Muscle of leg (tissue), 11 donors: Measurements from ENCODE around the gene THSD8. TPM values are rescaled to one million over a fixed set of nuclear protein-coding genes. Genes with fewer than 3 reads are reported as not detected.
A peak's percentile ranks its signal among the peaks of the same experiment; 100 is the strongest.
"Not testable (repeated sequence)": the region's sequence is repeated elsewhere in the genome, so short reads cannot be mapped to it uniquely, and the experiment has no call there.

Experiments used
- DNase-seq: peaks from one replicate; pipeline ENCODE4 v3.0.0; 2013
- H3K27ac ChIP-seq: one replicate; pipeline ENCODE4 v1.5.1; 2013; ENCODE audit warnings: mild to moderate bottlenecking, low read length, control low read depth
- H3K27me3 ChIP-seq: one replicate; pipeline ENCODE4 v1.6.1; 2013; ENCODE audit warnings: low read length; ENCODE audit not compliant: control insufficient read depth, insufficient read depth
- H3K36me3 ChIP-seq: one replicate; pipeline ENCODE4 v1.6.1; 2013; ENCODE audit warnings: low read length; ENCODE audit not compliant: control insufficient read depth, insufficient read depth
- H3K4me1 ChIP-seq: one replicate; pipeline ENCODE4 v1.6.1; 2013; ENCODE audit warnings: low read length; ENCODE audit not compliant: control insufficient read depth, insufficient read depth
- H3K4me3 ChIP-seq: one replicate; pipeline ENCODE4 v1.5.1; 2013; ENCODE audit warnings: low read length, control low read depth
- H3K9me3 ChIP-seq: replicated peaks from 2 replicates; pipeline ENCODE4 v1.6.1; 2013; ENCODE audit warnings: low read depth, low read length; ENCODE audit not compliant: control insufficient read depth
- WGBS: methylation state at CpG from one replicate; pipeline ENCODE4 v1.1.5; 2013; ENCODE audit warnings: missing lambda C conversion rate; ENCODE audit not compliant: insufficient coverage; 5-methylcytosine and 5-hydroxymethylcytosine counted together
- polyA plus RNA-seq, 8 donors: library from polyadenylated mRNA; unstranded; fragments of 120-200 nt; gene quantifications; one replicate each; pipeline versions ENCODE4 v1.2.1 to v1.2.3, GENCODE V29; 2013; ENCODE audit warnings: inconsistent platforms in 1 of 8, low replicate concordance in 1 of 8; ENCODE audit not compliant: insufficient read length in 8 of 8, insufficient read depth in 1 of 8
- total RNA-seq: library from RNA; stranded (reverse); fragments of 120-200 nt; gene quantifications from one replicate; pipeline ENCODE4 v1.2.4, GENCODE V29; 2013

Gene THSD8
- total and polyA plus RNA-seq, 9 donors: 0.84 to 5.1 (median 3.0) TPM

DNA sequence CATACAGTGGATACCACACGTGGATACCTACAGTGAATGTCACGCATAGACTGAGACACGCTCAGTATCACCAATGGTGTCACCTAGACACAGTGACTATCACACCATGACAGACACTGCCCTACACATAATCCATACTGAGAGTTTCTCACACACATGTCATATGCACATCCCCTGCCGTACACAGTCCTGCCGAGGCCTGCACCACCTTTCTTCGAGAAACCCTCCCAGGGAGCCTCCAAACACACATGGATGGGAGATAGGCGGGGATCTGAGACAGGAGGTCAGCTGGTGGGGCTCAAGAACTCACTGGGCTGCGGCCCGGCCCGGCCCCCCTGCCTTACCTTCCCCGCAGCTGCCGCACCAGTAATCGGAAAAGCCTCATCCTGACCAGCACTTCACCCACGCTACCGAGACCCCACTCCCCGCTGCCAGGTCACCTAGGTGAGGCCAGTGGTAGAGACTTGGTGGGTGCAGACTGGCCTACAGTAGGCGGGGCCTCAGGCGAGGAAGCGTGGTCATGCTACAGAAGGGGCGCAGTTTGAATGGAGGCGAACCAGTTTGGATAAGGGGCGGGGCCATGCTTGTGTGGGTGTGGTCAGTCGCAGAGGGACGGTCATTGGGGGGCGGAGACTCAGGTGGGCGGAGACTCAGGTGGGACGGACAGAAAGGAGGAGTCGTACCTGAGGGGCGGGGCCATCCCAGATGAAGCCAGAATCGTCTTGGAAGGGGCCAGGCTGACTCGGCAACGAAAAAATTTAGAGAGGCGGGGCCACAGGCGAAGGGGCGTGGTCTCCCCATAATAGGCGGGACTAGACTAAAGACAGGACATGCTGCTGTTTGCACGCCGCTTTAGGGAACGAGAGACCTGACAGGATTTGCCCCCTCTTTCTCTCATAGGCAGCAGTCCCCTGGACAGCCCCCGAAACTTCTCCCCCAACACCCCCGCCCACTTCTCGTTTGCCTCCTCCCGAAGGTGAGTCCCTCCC lies 38.5 kb downstream of the THSD8 start:
- Histone ChIP-seq H3K27me3 (peaks cover 83% of the 10 kb centered on the region), H3K4me3 (no peak overlapping the region)

DNA sequence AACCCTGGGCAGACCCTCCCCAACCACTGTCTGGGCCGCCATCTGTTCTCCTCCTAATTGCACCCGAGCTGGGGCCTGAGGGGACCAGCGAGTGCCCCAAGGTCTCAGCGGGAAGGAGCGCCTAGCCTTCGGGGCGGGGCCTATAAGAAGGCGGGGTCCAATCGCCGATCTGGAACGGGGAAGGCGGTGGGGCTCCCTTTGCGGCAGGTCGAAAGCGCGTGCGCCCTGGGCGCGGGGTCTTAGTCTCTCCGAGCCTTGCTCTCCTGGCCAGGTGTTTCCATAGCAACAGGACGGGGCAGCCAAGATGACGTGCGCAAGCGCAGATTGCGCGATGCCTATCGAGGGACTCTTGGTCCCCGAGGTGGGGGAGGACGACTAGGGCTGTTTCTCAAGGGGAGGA lies 39.2 kb downstream of the THSD8 start:
- no peaks in the 10 kb centered on the region for H3K9me3 ChIP-seq
- peaks cover 79% of the 10 kb centered on the region for H3K27me3 ChIP-seq
- H3K4me1 ChIP-seq: peaks cover 12% of the 10 kb centered on the region
- DNase-seq: no peak
- no peaks in the 10 kb centered on the region for H3K36me3 ChIP-seq
- 0% methylated on average over 25 of the region's 29 CpGs for WGBS
- H3K4me3 ChIP-seq: no peak overlapping the region
- H3K27ac ChIP-seq: no peak overlapping the region

More for the DNA sequence above, 38.5 kb downstream of the THSD8 start:
- Histone ChIP-seq H3K9me3 (no peaks in the 10 kb centered on the region), H3K4me1 (peaks cover 12% of the 10 kb centered on the region), H3K36me3 (no peaks in the 10 kb centered on the region), H3K27ac (no peak overlapping the region)
- DNase-seq: no peak
- 8% methylated on average over 29 of the region's 43 CpGs for WGBS

DNA sequence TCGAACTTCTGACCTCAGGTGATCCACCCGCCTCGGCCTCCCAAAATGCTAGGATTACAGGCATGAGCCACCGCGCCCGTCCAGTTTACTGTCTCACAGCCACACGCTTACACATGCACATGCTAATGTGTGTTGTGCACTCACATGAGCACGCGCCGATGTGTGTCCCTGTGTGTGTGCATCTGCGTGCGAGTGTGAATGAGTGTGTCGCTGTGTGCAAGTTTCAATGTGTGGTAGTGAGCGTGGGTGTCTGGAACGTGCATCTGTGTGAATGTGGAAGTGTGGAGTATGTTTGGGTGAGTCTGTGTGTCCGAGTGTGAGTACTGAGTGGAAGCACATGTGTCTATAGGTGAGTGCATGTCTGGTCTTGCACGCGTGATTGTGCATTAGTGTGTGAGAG lies 40.6 kb downstream of the THSD8 start:
- WGBS: 93% methylated on average over 18 of the region's 18 CpGs
- DNase-seq: no peak
- H3K4me3 ChIP-seq: no peak overlapping the region
- peaks cover 73% of the 10 kb centered on the region for H3K27me3 ChIP-seq
- no peak overlapping the region for H3K27ac ChIP-seq
- no peaks in the 10 kb centered on the region for H3K36me3 ChIP-seq
- no peaks in the 10 kb centered on the region for H3K9me3 ChIP-seq
- peaks cover 16% of the 10 kb centered on the region for H3K4me1 ChIP-seq

DNA sequence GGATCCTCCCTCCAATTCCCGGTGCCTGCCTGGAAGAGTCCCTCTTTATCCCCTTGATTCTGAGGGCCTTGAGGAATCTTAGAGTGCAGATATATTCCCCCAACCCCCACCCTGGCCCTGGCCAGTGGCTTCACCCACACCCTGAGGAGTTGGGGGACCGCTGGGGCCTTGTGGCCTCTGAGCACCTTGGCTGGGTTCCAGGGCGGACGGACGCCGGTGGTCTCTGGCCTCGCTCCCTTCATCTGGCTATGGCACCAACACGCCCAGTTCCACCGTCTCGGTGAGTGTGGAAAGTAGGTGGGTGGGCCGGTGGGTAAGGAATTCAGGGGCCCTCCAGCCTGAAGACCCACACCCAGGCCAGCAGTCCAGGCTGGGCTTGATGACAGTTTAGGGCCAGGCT lies 41.5 kb downstream of the THSD8 start:
- Histone ChIP-seq H3K27ac (no peak overlapping the region), H3K27me3 (peaks cover 71% of the 10 kb centered on the region), H3K9me3 (no peaks in the 10 kb centered on the region), H3K4me1 (peaks cover 16% of the 10 kb centered on the region), H3K4me3 (no peak overlapping the region), H3K36me3 (no peaks in the 10 kb centered on the region)
- no peak for DNase-seq
- WGBS: 87% methylated on average over 6 of the region's 11 CpGs

DNA sequence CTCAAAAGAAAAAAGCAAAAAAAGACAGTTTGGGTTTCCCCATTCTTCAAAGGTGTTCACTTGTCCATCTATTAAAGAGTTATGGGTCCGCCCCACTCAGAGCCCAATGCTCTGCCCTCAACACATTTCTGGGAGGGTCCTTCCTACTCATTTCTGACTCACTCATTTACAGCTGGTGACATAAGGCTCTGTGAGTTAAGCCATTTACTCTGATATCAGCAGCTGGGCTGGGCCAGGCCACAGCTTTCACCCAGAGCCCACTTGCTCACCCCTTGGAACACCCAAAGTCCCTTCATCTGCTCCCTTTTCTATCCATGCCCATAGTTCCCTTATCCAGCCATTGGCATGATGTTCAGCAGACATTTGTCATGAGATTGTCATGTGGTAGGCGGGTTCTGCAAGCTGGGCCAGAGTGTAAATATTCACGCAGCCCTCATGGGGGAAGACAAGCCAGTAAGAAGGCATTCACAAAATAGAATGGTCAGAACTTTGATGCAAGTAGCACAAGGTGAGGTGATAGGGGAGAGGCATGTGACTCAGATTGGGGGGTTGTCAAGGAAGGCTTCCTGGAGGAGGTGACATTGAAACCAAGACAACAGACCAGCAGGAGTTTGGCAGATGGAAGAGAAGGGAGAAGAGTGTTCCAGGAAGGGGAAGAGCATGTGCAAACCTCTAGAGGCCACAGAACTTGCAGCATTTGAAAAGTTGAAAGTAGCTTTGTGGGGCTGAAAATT lies 42.3 kb downstream of the THSD8 start:
- H3K36me3 ChIP-seq: no peaks in the 10 kb centered on the region
- H3K4me1 ChIP-seq: peaks cover 12% of the 10 kb centered on the region
- no peaks in the 10 kb centered on the region for H3K9me3 ChIP-seq
- no peak overlapping the region for H3K4me3 ChIP-seq
- peaks cover 62% of the 10 kb centered on the region for H3K27me3 ChIP-seq
- 87% methylated on average over 3 of the region's 3 CpGs for WGBS
- H3K27ac ChIP-seq: no peak overlapping the region
- no peak for DNase-seq

DNA sequence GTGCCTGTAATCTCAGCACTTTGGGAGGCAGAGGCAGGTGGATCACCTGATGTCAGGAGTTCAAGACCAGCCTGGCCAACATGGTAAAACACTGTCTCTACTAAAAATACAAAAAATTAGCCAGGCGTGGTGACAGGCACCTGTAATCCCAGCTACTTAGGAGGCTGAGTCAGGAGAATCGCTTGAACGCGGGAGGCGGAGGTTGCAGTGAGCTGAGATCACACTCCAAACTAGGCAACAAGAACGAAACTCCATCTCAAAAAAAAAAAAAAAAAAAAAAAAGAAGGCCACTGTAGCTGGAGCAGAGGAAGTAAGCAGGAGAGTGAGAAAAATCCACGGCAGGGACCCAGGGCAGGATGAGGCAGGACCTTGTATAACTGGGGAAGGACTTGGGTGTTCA lies 44.7 kb downstream of the THSD8 start:
- H3K9me3 ChIP-seq, H3K27ac ChIP-seq, H3K36me3 ChIP-seq, DNase-seq, H3K4me1 ChIP-seq, H3K4me3 ChIP-seq: not testable (repeated sequence)
- WGBS: 57% methylated on average over 1 of the region's 7 CpGs
- H3K27me3 ChIP-seq: peaks cover 40% of the 10 kb centered on the region

DNA sequence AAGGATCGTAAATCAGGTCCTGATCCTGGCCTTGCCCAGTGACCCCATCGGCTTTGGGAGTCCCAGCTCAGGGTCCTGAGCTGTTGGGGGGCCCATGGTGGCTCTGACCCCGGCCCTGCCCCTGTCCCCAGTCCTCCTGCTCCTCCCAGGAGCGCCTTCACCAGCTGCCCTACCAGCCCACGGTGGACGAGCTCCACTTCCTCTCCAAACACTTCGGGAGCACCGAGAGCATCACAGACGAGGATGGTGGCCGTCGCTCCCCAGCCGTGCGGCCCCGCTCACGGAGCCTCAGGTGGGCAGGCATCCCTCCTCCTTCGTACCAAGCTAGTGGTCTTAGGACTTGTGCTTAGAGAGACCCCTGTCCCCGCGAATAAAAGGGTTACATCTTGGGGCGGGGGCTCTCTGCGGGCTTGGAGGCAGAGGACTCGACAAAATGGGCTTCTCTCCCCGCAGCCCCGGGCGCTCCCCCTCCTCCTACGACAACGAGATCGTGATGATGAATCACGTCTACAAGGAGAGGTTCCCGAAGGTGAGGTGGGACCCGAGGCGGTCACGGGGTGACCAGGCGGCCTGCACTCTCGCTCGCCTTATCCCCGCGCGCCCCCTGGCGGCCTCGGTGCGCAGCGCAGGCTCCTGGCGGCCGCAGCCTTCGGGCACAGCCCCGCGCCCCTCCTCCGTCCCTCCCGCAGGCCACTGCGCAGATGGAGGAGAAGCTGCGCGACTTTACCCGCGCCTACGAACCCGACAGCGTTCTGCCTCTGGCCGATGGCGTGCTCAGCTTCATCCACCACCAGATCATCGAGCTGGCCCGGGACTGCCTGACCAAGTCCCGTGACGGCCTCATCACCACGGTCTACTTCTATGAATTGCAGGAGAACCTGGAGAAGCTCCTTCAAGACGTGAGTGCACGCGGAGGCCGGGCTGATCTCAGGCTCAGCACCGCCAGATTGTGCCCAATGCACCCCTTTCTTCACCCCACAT lies 45.6 kb downstream of the THSD8 start:
- peak; percentile 86 for DNase-seq
- Histone ChIP-seq H3K36me3 (no peaks in the 10 kb centered on the region), H3K27me3 (peaks cover 33% of the 10 kb centered on the region), H3K4me1 (peaks cover 7% of the 10 kb centered on the region), H3K4me3 (peak overlapping the region; percentile 21), H3K27ac (no peak overlapping the region), H3K9me3 (no peaks in the 10 kb centered on the region)
- 11% methylated on average over 64 of the region's 69 CpGs for WGBS

Other genes starting within 250 kb of the THSD8 start
- 4.8 TPM for gene ZNF490, start 191.3 kb upstream of the THSD8 start, total RNA-seq
- gene ZNF490, start 191.3 kb upstream of the THSD8 start, polyA plus RNA-seq: 1 to 10 TPM; 1.6 to 3.9 (median 2.5) TPM
- gene ZNF791, start 191.1 kb upstream of the THSD8 start, total RNA-seq: 12.3 TPM
- 10 to 100 TPM in 7 of 8 donors, 1 to 10 TPM in 1; 7.5 to 13.6 (median 11.7) TPM for gene ZNF791, start 191.1 kb upstream of the THSD8 start, polyA plus RNA-seq
- 23.5 TPM for gene MAN2B1, start 135.3 kb upstream of the THSD8 start, total RNA-seq
- gene MAN2B1, start 135.3 kb upstream of the THSD8 start, polyA plus RNA-seq: 10 to 100 TPM; 26.7 to 39.9 (median 31.9) TPM
- gene WDR83, start 135.3 kb upstream of the THSD8 start, total RNA-seq: 6.8 TPM
- 10 to 100 TPM in 6 of 8 donors, 1 to 10 TPM in 2; 8.8 to 16.0 (median 13.1) TPM for gene WDR83, start 135.3 kb upstream of the THSD8 start, polyA plus RNA-seq
- 68.0 TPM for gene DHPS, start 120.2 kb upstream of the THSD8 start, total RNA-seq
- 10 to 100 TPM; 55.2 to 73.4 (median 63.3) TPM for gene DHPS, start 120.2 kb upstream of the THSD8 start, polyA plus RNA-seq
- not detected for gene GNG14, start 114.1 kb upstream of the THSD8 start, total RNA-seq
- under 1 TPM in 1 of 8 donors, not detected in 7; 0.33 TPM for gene GNG14, start 114.1 kb upstream of the THSD8 start, polyA plus RNA-seq
- 3.9 TPM for gene FBXW9, start 105.4 kb upstream of the THSD8 start, total RNA-seq
- 1 to 10 TPM; 4.1 to 5.7 (median 4.7) TPM for gene FBXW9, start 105.4 kb upstream of the THSD8 start, polyA plus RNA-seq
- 19.6 TPM for gene TNPO2, start 78.1 kb upstream of the THSD8 start, total RNA-seq
- gene TNPO2, start 78.1 kb upstream of the THSD8 start, polyA plus RNA-seq: 10 to 100 TPM; 45.9 to 68.6 (median 56.5) TPM
- gene TRIR, start 67.4 kb upstream of the THSD8 start, total RNA-seq: 208 TPM
- 100 to 1,000 TPM; 188 to 237 (median 203) TPM for gene TRIR, start 67.4 kb upstream of the THSD8 start, polyA plus RNA-seq
- gene GET3, start 64.6 kb upstream of the THSD8 start, total RNA-seq: 37.6 TPM
- gene GET3, start 64.6 kb upstream of the THSD8 start, polyA plus RNA-seq: 10 to 100 TPM; 42.8 to 58.7 (median 51.6) TPM
- not detected for gene BEST2, start 50.3 kb upstream of the THSD8 start, total RNA-seq
- under 1 TPM in 2 of 8 donors, not detected in 6; 0.13 to 0.16 TPM for gene BEST2, start 50.3 kb upstream of the THSD8 start, polyA plus RNA-seq
- gene HOOK2, start 26.5 kb upstream of the THSD8 start, total RNA-seq: 19.1 TPM
- 10 to 100 TPM; 13.1 to 40.8 (median 24.0) TPM for gene HOOK2, start 26.5 kb upstream of the THSD8 start, polyA plus RNA-seq
- 39.1 TPM for gene JUNB, start 10.6 kb upstream of the THSD8 start, total RNA-seq
- 100 to 1,000 TPM in 1 of 8 donors, 10 to 100 TPM in 7; 17.8 to 157 (median 66.9) TPM for gene JUNB, start 10.6 kb upstream of the THSD8 start, polyA plus RNA-seq
- 191 TPM for gene PRDX2, start 269 bp upstream of the THSD8 start, total RNA-seq
- 100 to 1,000 TPM; 143 to 189 (median 171) TPM for gene PRDX2, start 269 bp upstream of the THSD8 start, polyA plus RNA-seq
- 12.6 TPM for gene RNASEH2A, start 4.5 kb downstream of the THSD8 start, total RNA-seq
- gene RNASEH2A, start 4.5 kb downstream of the THSD8 start, polyA plus RNA-seq: 10 to 100 TPM; 19.4 to 31.5 (median 23.3) TPM
- not detected for gene RTBDN, start 32.5 kb downstream of the THSD8 start, total RNA-seq
- gene RTBDN, start 32.5 kb downstream of the THSD8 start, polyA plus RNA-seq: under 1 TPM in 2 of 8 donors, not detected in 6; 0.06 to 0.24 TPM
- 0.09 TPM for gene MAST1, start 36.4 kb downstream of the THSD8 start, total RNA-seq
- gene MAST1, start 36.4 kb downstream of the THSD8 start, polyA plus RNA-seq: under 1 TPM; 0.23 to 0.90 (median 0.61) TPM
- gene DNASE2, start 79.4 kb downstream of the THSD8 start, total RNA-seq: 7.7 TPM
- 10 to 100 TPM in 5 of 8 donors, 1 to 10 TPM in 3; 5.7 to 12.3 (median 10.1) TPM for gene DNASE2, start 79.4 kb downstream of the THSD8 start, polyA plus RNA-seq
- gene KLF1, start 85.1 kb downstream of the THSD8 start, total RNA-seq: 0.31 TPM
- gene KLF1, start 85.1 kb downstream of the THSD8 start, polyA plus RNA-seq: 1 to 10 TPM in 4 of 8 donors, under 1 TPM in 4; 0.32 to 1.5 (median 1.0) TPM
- 16.8 TPM for gene GCDH, start 89.1 kb downstream of the THSD8 start, total RNA-seq
- 10 to 100 TPM; 20.2 to 43.3 (median 29.3) TPM for gene GCDH, start 89.1 kb downstream of the THSD8 start, polyA plus RNA-seq
- 0.40 TPM for gene SYCE2, start 117.2 kb downstream of the THSD8 start, total RNA-seq
- gene SYCE2, start 117.2 kb downstream of the THSD8 start, polyA plus RNA-seq: 1 to 10 TPM; 1.5 to 3.4 (median 2.5) TPM
- gene FARSA, start 131.6 kb downstream of the THSD8 start, total RNA-seq: 32.5 TPM
- gene FARSA, start 131.6 kb downstream of the THSD8 start, polyA plus RNA-seq: 10 to 100 TPM; 38.1 to 48.8 (median 44.7) TPM
- 401 TPM for gene CALR, start 136.5 kb downstream of the THSD8 start, total RNA-seq
- 100 to 1,000 TPM; 380 to 643 (median 446) TPM for gene CALR, start 136.5 kb downstream of the THSD8 start, polyA plus RNA-seq
- 92.7 TPM for gene RAD23A, start 143.8 kb downstream of the THSD8 start, total RNA-seq
- gene RAD23A, start 143.8 kb downstream of the THSD8 start, polyA plus RNA-seq: 100 to 1,000 TPM in 7 of 8 donors, 10 to 100 TPM in 1; 98.5 to 136 (median 125) TPM
- gene GADD45GIP1, start 155.2 kb downstream of the THSD8 start, total RNA-seq: 24.4 TPM
- gene GADD45GIP1, start 155.2 kb downstream of the THSD8 start, polyA plus RNA-seq: 10 to 100 TPM; 40.2 to 63.6 (median 49.2) TPM
- 0.04 TPM for gene DAND5, start 167.5 kb downstream of the THSD8 start, total RNA-seq
- gene DAND5, start 167.5 kb downstream of the THSD8 start, polyA plus RNA-seq: under 1 TPM in 6 of 8 donors, not detected in 2; 0.07 to 0.23 (median 0.18) TPM
- 38.1 TPM for gene NFIX, start 193.4 kb downstream of the THSD8 start, total RNA-seq
- gene NFIX, start 193.4 kb downstream of the THSD8 start, polyA plus RNA-seq: 100 to 1,000 TPM in 6 of 8 donors, 10 to 100 TPM in 2; 82.6 to 140 (median 113) TPM